HCT116 (cell line): Measurements from ENCODE around the gene RAB40C.
A peak's percentile ranks its signal among the peaks of the same experiment; 100 is the strongest.

ENCODE experiments used
- CTCF ChIP-seq, 3 experiments: fragments of 200-600 bp in 1 of 3; sonication (generic) in 1 of 3; IDR thresholded peaks in 2 of 3; conservative IDR thresholded peaks in 1 of 3; 2 replicates each; pipeline ENCODE4 v1.5.1; 2012 to 2017; ENCODE audit warnings: low read depth in 2 of 3, low read length in 2 of 3, antibody characterized with exemption in 1 of 3, borderline replicate concordance in 1 of 3, control low read depth in 1 of 3, mild to moderate bottlenecking in 1 of 3, mixed read lengths in 1 of 3, mixed run types in 1 of 3, moderate library complexity in 1 of 3; ENCODE audit not compliant: insufficient read depth in 1 of 3
- EGR1 ChIP-seq: IDR thresholded peaks from 2 replicates; pipeline ENCODE4 v1.6.1; 2012; ENCODE audit warnings: low read depth
- ELF1 ChIP-seq: IDR thresholded peaks from 2 replicates; pipeline ENCODE4 v1.6.1; 2012; ENCODE audit warnings: low read depth, borderline replicate concordance
- EZH2 ChIP-seq: fragments of 200-600 bp; sonication (generic); IDR thresholded peaks from 2 replicates; pipeline ENCODE4 v1.6.1; 2017; ENCODE audit warnings: antibody characterized with exemption, mixed run types
- MAX ChIP-seq: IDR thresholded peaks from 2 replicates; pipeline ENCODE4 v1.6.1; 2012
- POLR2A ChIP-seq: IDR thresholded peaks from 2 replicates; pipeline ENCODE4 v1.7.0; 2011; ENCODE audit warnings: borderline replicate concordance; ENCODE audit not compliant: insufficient read depth, insufficient read length; ENCODE audit errors: extremely low read depth
- RAD21 ChIP-seq: IDR thresholded peaks from 2 replicates; pipeline ENCODE4 v1.6.1; 2012; ENCODE audit warnings: low read depth, mild to moderate bottlenecking
- SIN3A ChIP-seq: IDR thresholded peaks from 2 replicates; pipeline ENCODE4 v1.6.1; 2012; ENCODE audit warnings: low read depth
- YY1 ChIP-seq: IDR thresholded peaks from 2 replicates; pipeline ENCODE4 v1.6.1; 2011; ENCODE audit warnings: low read length, low read depth, moderate library complexity, mild to moderate bottlenecking; ENCODE audit not compliant: insufficient replicate concordance; ENCODE audit errors: extremely low read depth
- ZBTB33 ChIP-seq: IDR thresholded peaks from 2 replicates; pipeline ENCODE4 v1.6.1; 2011; ENCODE audit warnings: mild to moderate bottlenecking, low read length, moderate library complexity; ENCODE audit not compliant: insufficient replicate concordance; ENCODE audit errors: extremely low read depth
- ZFX ChIP-seq: fragments of 450-650 bp; IDR thresholded peaks from 2 replicates; pipeline ENCODE4 v1.6.1; 2017
- ZNF274 ChIP-seq: fragments of 200-500 bp; sonication (Bioruptor generic); IDR thresholded peaks from 2 replicates; pipeline ENCODE4 v1.6.1; 2014; ENCODE audit warnings: mild to moderate bottlenecking, low read depth, low read length, inconsistent platforms

GRCh38 chr16:588889-589657 lies 793 bp upstream of the RAB40C start:
- TF ChIP-seq POLR2A, result peak; percentile 34
- TF ChIP-seq MAX, result no peak; the same call in none of the 2 replicates
- peak; percentile 48; the same call in 1 of the 2 replicates for TF ChIP-seq ZFX
- TF ChIP-seq CTCF (IDR thresholded peaks at IDR 0.05 in 2 of 3, conservative IDR thresholded peaks at IDR 0.05 in 1 of 3; ENCODE audit: borderline replicate concordance in 1 of 3, insufficient read depth in 1 of 3, low read depth in 2 of 3, low read length in 2 of 3), result no peak
- TF ChIP-seq RAD21, result no peak
- TF ChIP-seq SIN3A, result no peak
- TF ChIP-seq EZH2, result no peak
- TF ChIP-seq ZBTB33, result no peak
- no peak for TF ChIP-seq YY1
- no peak for TF ChIP-seq ELF1
- TF ChIP-seq ZNF274, result no peak
- TF ChIP-seq EGR1, result peak; percentile 73
